Measurements from ENCODE around the gene HOXC4.

HOXC4 gene

DNA sequence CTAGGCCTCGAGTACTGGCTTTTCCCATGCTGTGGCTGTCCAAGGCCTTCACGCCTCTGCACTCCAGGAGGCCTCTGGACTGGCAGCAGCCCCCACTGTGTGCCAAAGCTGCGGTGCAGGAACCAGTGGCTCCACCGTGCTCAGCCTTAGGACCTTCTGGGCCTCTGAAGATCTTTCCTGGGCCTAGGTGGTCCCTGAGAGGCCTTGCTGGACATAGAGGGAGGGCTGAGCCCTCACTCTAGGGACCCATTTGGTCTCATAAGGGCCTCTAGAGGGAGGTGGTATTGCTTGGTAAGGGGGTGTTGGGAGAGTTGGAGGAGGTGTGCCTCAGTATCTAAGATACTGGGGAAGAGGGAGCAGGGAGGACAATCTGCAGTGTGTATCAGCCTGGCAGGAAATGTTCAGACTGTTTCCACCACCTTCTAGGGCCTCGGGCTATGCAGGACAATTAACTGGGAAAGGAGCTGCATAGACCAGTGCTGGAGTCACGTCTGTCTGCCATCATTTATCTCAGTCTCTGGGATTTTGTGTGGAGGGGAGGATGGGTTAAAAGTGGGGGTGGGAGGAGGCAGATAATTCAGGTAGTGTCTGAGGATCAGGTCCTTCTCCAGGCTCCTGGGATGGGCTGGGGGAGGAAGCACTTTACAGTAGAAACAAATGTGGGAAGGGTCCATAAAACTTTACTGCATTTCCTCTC, 17.9 kb upstream of the HOXC4 start (continued):
- TF ChIP-seq, protein P1, sequence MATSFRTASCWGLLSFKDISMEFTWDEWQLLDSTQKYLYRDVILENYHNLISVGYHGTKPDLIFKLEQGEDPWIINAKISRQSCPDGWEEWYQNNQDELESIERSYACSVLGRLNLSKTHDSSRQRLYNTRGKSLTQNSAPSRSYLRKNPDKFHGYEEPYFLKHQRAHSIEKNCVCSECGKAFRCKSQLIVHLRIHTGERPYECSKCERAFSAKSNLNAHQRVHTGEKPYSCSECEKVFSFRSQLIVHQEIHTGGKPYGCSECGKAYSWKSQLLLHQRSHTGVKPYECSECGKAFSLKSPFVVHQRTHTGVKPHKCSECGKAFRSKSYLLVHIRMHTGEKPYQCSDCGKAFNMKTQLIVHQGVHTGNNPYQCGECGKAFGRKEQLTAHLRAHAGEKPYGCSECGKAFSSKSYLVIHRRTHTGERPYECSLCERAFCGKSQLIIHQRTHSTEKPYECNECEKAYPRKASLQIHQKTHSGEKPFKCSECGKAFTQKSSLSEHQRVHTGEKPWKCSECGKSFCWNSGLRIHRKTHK (tag by site-specific recombination; IDR thresholded peaks at IDR 0.05) = no peak
- TF ChIP-seq ZNF707 (tag by site-specific recombination; IDR thresholded peaks at IDR 0.05) (no peak), ZSCAN16 (tag by site-specific recombination; IDR thresholded peaks at IDR 0.05) (no peak), ZNF335 (tag by site-specific recombination; conservative IDR thresholded peaks at IDR 0.05) (no peak), ZNF214 (tag by site-specific recombination; IDR thresholded peaks at IDR 0.05; ENCODE audit: borderline replicate concordance) (no peak), SP2 (tag by site-specific recombination; IDR thresholded peaks at IDR 0.05) (no peak), REPIN1 (tag by site-specific recombination; IDR thresholded peaks at IDR 0.05; ENCODE audit: low read depth) (no peak), EGR2 (tag by site-specific recombination; IDR thresholded peaks at IDR 0.05; ENCODE audit: low read depth) (peak; percentile 83), ZNF501 (tag by site-specific recombination; IDR thresholded peaks at IDR 0.05) (no peak), ZNF16 (tag by site-specific recombination; IDR thresholded peaks at IDR 0.05; ENCODE audit: low read depth) (no peak), ZNF211 (tag by site-specific recombination; IDR thresholded peaks at IDR 0.05; ENCODE audit: low read depth) (no peak), ZNF341 (tag by site-specific recombination; IDR thresholded peaks at IDR 0.05; ENCODE audit: low read depth) (peak; percentile 94), ZNF132 (tag by site-specific recombination; IDR thresholded peaks at IDR 0.05; ENCODE audit: borderline replicate concordance) (no peak), YY2 (tag by site-specific recombination; IDR thresholded peaks at IDR 0.05) (no peak), ZNF658 (tag by site-specific recombination; IDR thresholded peaks at IDR 0.05) (no peak), ZNF660 (tag by site-specific recombination; IDR thresholded peaks at IDR 0.05) (no peak), ZNF548 (tag by site-specific recombination; IDR thresholded peaks at IDR 0.05) (no peak), SCRT1 (tag by site-specific recombination; IDR thresholded peaks at IDR 0.05; ENCODE audit: borderline replicate concordance) (no peak), ZNF670 (tag by site-specific recombination; IDR thresholded peaks at IDR 0.05; ENCODE audit: low read depth) (no peak)
- TF ChIP-seq, protein P2, sequence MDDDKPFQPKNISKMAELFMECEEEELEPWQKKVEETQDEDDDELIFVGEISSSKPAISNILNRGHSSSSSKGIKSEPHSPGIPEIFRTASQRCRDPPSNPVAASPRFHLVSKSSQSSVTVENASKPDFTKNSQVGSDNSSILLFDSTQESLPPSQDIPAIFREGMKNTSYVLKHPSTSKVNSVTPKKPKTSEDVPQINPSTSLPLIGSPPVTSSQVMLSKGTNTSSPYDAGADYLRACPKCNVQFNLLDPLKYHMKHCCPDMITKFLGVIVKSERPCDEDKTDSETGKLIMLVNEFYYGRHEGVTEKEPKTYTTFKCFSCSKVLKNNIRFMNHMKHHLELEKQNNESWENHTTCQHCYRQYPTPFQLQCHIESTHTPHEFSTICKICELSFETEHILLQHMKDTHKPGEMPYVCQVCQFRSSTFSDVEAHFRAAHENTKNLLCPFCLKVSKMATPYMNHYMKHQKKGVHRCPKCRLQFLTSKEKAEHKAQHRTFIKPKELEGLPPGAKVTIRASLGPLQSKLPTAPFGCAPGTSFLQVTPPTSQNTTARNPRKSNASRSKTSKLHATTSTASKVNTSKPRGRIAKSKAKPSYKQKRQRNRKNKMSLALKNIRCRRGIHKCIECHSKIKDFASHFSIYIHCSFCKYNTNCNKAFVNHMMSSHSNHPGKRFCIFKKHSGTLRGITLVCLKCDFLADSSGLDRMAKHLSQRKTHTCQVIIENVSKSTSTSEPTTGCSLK (tag by site-specific recombination; IDR thresholded peaks at IDR 0.05) = no peak
- TF ChIP-seq, protein P3, sequence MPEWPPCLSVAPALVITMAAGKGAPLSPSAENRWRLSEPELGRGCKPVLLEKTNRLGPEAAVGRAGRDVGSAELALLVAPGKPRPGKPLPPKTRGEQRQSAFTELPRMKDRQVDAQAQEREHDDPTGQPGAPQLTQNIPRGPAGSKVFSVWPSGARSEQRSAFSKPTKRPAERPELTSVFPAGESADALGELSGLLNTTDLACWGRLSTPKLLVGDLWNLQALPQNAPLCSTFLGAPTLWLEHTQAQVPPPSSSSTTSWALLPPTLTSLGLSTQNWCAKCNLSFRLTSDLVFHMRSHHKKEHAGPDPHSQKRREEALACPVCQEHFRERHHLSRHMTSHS (tag by site-specific recombination; IDR thresholded peaks at IDR 0.05) = no peak
- TF ChIP-seq, protein P4, sequence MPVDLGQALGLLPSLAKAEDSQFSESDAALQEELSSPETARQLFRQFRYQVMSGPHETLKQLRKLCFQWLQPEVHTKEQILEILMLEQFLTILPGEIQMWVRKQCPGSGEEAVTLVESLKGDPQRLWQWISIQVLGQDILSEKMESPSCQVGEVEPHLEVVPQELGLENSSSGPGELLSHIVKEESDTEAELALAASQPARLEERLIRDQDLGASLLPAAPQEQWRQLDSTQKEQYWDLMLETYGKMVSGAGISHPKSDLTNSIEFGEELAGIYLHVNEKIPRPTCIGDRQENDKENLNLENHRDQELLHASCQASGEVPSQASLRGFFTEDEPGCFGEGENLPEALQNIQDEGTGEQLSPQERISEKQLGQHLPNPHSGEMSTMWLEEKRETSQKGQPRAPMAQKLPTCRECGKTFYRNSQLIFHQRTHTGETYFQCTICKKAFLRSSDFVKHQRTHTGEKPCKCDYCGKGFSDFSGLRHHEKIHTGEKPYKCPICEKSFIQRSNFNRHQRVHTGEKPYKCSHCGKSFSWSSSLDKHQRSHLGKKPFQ (tag by site-specific recombination; IDR thresholded peaks at IDR 0.05) = peak; percentile 85
- TF ChIP-seq, protein P5, sequence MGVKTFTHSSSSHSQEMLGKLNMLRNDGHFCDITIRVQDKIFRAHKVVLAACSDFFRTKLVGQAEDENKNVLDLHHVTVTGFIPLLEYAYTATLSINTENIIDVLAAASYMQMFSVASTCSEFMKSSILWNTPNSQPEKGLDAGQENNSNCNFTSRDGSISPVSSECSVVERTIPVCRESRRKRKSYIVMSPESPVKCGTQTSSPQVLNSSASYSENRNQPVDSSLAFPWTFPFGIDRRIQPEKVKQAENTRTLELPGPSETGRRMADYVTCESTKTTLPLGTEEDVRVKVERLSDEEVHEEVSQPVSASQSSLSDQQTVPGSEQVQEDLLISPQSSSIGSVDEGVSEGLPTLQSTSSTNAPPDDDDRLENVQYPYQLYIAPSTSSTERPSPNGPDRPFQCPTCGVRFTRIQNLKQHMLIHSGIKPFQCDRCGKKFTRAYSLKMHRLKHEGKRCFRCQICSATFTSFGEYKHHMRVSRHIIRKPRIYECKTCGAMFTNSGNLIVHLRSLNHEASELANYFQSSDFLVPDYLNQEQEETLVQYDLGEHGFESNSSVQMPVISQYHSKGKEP (tag by site-specific recombination; IDR thresholded peaks at IDR 0.05) = no peak
- TF ChIP-seq, protein P6, sequence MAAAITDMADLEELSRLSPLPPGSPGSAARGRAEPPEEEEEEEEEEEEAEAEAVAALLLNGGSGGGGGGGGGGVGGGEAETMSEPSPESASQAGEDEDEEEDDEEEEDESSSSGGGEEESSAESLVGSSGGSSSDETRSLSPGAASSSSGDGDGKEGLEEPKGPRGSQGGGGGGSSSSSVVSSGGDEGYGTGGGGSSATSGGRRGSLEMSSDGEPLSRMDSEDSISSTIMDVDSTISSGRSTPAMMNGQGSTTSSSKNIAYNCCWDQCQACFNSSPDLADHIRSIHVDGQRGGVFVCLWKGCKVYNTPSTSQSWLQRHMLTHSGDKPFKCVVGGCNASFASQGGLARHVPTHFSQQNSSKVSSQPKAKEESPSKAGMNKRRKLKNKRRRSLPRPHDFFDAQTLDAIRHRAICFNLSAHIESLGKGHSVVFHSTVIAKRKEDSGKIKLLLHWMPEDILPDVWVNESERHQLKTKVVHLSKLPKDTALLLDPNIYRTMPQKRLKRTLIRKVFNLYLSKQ (tag by site-specific recombination; IDR thresholded peaks at IDR 0.05; ENCODE audit: borderline replicate concordance) = no peak
- TF ChIP-seq, protein P7, sequence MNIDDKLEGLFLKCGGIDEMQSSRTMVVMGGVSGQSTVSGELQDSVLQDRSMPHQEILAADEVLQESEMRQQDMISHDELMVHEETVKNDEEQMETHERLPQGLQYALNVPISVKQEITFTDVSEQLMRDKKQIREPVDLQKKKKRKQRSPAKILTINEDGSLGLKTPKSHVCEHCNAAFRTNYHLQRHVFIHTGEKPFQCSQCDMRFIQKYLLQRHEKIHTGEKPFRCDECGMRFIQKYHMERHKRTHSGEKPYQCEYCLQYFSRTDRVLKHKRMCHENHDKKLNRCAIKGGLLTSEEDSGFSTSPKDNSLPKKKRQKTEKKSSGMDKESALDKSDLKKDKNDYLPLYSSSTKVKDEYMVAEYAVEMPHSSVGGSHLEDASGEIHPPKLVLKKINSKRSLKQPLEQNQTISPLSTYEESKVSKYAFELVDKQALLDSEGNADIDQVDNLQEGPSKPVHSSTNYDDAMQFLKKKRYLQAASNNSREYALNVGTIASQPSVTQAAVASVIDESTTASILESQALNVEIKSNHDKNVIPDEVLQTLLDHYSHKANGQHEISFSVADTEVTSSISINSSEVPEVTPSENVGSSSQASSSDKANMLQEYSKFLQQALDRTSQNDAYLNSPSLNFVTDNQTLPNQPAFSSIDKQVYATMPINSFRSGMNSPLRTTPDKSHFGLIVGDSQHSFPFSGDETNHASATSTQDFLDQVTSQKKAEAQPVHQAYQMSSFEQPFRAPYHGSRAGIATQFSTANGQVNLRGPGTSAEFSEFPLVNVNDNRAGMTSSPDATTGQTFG (tag by site-specific recombination; IDR thresholded peaks at IDR 0.05; ENCODE audit: borderline replicate concordance) = no peak
- TF ChIP-seq, protein P8, sequence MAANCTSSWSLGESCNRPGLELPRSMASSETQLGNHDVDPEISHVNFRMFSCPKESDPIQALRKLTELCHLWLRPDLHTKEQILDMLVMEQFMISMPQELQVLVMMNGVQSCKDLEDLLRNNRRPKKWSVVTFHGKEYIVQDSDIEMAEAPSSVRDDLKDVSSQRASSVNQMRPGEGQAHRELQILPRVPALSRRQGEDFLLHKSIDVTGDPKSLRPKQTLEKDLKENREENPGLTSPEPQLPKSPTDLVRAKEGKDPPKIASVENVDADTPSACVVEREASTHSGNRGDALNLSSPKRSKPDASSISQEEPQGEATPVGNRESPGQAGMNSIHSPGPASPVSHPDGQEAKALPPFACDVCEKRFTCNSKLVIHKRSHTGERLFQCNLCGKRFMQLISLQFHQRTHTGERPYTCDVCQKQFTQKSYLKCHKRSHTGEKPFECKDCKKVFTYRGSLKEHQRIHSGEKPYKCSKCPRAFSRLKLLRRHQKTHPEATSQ (tag by site-specific recombination; IDR thresholded peaks at IDR 0.05) = no peak

Measured in HEK293 (cell line).